Calu3 (cell line): Measurements from ENCODE around the gene LRCOL1. TPM values are rescaled to one million over a fixed set of nuclear protein-coding genes. Genes with fewer than 3 reads are reported as not detected.
A peak's percentile ranks its signal among the peaks of the same experiment; 100 is the strongest.

Experiments used
- BruUV-seq: library from RNA; stranded (reverse); fragments of 400-500 nt; replicated peaks from 2 replicates; lab custom pipeline; 2021; lab: Mats Ljungman, UMichigan
- CTCF ChIA-PET: fragments of 300-600 bp; sonication (Branson Sonifier 250); formaldehyde crosslinking; loops from one replicate; lab custom pipeline; 2022; ENCODE audit warnings: antibody characterized with exemption; lab: Charles Lee
- DNase-seq: peaks from one replicate; pipeline ENCODE4 v3.0.0; 2022
- H3K27ac Mint-ChIP-seq: one replicate; pipeline ENCODE4 v1.8.0; 2022; ENCODE audit warnings: mixed read lengths; ENCODE audit not compliant: unreplicated experiment
- H3K27me3 Mint-ChIP-seq: one replicate; pipeline ENCODE4 v1.8.0; 2022; ENCODE audit warnings: mixed read lengths; ENCODE audit not compliant: unreplicated experiment
- H3K36me3 Mint-ChIP-seq: one replicate; pipeline ENCODE4 v1.8.0; 2022; ENCODE audit warnings: mild to moderate bottlenecking, moderate library complexity, mixed read lengths; ENCODE audit not compliant: insufficient read depth, unreplicated experiment
- H3K4me1 Mint-ChIP-seq: one replicate; pipeline ENCODE4 v1.8.0; 2022; ENCODE audit warnings: mild to moderate bottlenecking, low read depth, mixed read lengths; ENCODE audit not compliant: unreplicated experiment
- H3K4me3 Mint-ChIP-seq: one replicate; pipeline ENCODE4 v1.8.0; 2022; ENCODE audit warnings: mild to moderate bottlenecking, low read depth, moderate library complexity, mixed read lengths; ENCODE audit not compliant: unreplicated experiment
- H3K9me3 Mint-ChIP-seq: one replicate; pipeline ENCODE4 v1.8.0; 2022; ENCODE audit warnings: low read depth, mixed read lengths; ENCODE audit not compliant: unreplicated experiment
- intact Hi-C: fragments of 100-400 bp; cut with micrococcal nuclease; formaldehyde crosslinking; loops from one replicate; pipeline ENCODE4 v1.10.0; 2022; ENCODE audit not compliant: unreplicated experiment
- total RNA-seq: library from RNA; stranded (reverse); gene quantifications from 2 replicates; pipeline ENCODE4 v1.2.3, GENCODE V29; 2022
- TF ChIP-seq, protein P1 (sequence below): fragments of 200-600 bp; IDR thresholded peaks from one replicate; pipeline ENCODE4 v1.8.0; 2022; ENCODE audit warnings: antibody characterized with exemption; ENCODE audit not compliant: unreplicated experiment

LRCOL1 gene
- total RNA-seq, 1 experiment from 2014 or later, result not detected

DNA sequence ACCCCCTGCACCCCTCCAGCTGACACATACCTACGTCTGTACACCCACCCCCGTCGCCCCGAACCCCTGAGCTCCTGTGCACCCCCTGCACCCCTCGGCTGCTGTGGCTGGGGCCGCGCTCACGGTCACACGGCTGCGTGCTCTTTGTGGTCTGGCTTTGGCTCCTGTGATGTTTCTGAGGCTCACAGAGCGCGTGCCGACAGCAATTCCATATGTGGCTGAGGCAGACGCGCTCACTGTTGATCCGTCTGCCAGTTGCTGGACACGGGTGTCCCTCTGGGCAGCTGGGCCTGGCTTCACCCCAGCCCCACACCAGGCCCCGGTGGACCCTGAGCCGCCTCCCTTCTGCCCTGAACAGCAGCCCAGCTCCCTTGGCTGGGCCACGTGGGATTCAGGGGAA lies 46.5 kb downstream of the LRCOL1 start:
- no peak for DNase-seq
- H3K9me3 Mint-ChIP-seq, result no peaks in the 10 kb centered on the region
- no peaks in the 10 kb centered on the region for H3K27me3 Mint-ChIP-seq
- no peak overlapping the region for H3K4me3 Mint-ChIP-seq
- intact Hi-C loops, result loop anchor here (5.0 kb wide), 1 partner anchor 132 kb away; no protein-coding TSS in a partner anchor
- BruUV-seq, result no TSS peak
- H3K27ac Mint-ChIP-seq, result no peak overlapping the region
- H3K4me1 Mint-ChIP-seq, result no peaks in the 10 kb centered on the region
- TF ChIP-seq, protein P1, sequence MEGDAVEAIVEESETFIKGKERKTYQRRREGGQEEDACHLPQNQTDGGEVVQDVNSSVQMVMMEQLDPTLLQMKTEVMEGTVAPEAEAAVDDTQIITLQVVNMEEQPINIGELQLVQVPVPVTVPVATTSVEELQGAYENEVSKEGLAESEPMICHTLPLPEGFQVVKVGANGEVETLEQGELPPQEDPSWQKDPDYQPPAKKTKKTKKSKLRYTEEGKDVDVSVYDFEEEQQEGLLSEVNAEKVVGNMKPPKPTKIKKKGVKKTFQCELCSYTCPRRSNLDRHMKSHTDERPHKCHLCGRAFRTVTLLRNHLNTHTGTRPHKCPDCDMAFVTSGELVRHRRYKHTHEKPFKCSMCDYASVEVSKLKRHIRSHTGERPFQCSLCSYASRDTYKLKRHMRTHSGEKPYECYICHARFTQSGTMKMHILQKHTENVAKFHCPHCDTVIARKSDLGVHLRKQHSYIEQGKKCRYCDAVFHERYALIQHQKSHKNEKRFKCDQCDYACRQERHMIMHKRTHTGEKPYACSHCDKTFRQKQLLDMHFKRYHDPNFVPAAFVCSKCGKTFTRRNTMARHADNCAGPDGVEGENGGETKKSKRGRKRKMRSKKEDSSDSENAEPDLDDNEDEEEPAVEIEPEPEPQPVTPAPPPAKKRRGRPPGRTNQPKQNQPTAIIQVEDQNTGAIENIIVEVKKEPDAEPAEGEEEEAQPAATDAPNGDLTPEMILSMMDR, result no peak
- CTCF ChIA-PET, result interaction anchor here (0.8 kb wide), 1 partner anchor 34 kb away, joined by 4 read pairs; no protein-coding TSS in a partner anchor
- peaks cover 58% of the 10 kb centered on the region for H3K36me3 Mint-ChIP-seq

DNA sequence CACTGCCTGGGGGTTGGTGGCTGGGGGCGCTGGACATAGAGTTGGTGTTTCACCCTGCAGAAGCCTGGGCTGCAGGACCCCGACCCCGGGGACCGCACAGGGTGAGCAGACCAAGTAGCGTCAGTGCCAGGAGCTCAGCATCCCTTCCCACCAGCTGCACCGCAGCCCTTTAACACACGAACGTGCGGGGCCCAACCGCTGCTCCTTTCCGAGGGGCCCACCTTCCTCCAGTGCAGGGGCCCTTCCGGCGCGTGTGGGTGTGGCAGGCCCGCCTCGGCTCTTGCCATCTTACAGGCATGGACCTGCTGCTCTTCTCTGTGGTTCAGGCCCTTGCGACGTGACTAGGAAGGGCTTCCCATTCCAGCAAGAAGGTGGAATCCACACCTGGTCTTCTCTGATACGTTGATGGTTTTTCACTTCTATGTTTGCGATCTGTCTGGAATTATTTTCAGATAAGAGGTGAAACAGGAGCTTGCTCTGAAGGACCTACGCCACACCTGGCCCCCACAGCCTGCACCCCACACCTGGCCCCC lies 47.8 kb downstream of the LRCOL1 start:
- H3K27ac Mint-ChIP-seq, result no peak overlapping the region
- H3K4me3 Mint-ChIP-seq, result no peak overlapping the region
- peaks cover 62% of the 10 kb centered on the region for H3K36me3 Mint-ChIP-seq
- no TSS peak for BruUV-seq
- no peaks in the 10 kb centered on the region for H3K4me1 Mint-ChIP-seq
- CTCF ChIA-PET, result no interaction called here
- TF ChIP-seq, protein P1, result no peak
- H3K9me3 Mint-ChIP-seq, result no peaks in the 10 kb centered on the region
- intact Hi-C loops, result loop anchor here (5.0 kb wide), 1 partner anchor 130 kb away; no protein-coding TSS in a partner anchor
- DNase-seq, result no peak
- no peaks in the 10 kb centered on the region for H3K27me3 Mint-ChIP-seq

DNA sequence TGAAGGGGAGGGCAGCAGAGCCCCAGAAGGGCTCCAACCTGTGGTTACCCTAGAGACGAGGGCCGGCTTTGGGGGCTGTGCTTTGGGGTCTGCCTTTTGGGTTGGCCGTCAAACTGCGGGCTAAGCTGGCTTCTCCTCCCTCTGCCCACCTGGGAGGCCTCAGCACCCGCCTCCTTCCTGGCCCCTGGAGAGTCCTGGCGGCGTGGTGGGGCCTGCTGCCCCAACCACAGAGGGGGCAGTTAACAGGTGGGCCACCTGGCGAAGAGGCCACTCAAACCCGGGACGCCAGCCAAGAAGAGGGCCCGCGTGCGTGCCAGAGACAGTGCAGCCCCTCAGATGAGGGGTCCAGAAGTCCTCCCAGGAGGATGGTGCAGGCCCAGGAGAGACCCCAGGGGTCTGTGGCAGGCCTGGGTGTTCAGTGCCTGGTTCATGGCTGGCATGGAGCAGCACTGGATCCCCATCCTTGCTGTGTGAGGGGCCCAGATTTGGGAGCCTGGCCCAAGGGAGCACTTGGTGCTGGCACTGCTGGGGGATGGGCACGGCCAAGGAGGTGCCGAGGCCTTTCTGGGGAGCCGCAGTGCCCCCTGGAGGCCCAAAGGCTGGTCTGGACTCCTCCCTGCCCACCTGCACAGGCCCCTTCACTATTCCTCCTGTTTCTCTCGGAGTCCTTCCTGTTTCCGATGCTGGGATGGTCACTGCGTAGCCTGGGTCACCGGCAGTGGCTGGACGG lies 48.8 kb downstream of the LRCOL1 start:
- no TSS peak for BruUV-seq
- peak overlapping the region; percentile 48 for H3K27ac Mint-ChIP-seq

More for the DNA sequence above, 48.8 kb downstream of the LRCOL1 start:
- intact Hi-C loops, result loop anchor here (2.0 to 5.0 kb wide), 3 partner anchors 37 to 129 kb away; no protein-coding TSS in a partner anchor
- no peaks in the 10 kb centered on the region for H3K27me3 Mint-ChIP-seq
- CTCF ChIA-PET, result interaction anchor here (0.6 to 1.4 kb wide), 16 partner anchors 7 to 408 kb away, joined by 3 to 9 read pairs (median 4); partner anchors contain the start of gene LRCOL1
- no peaks in the 10 kb centered on the region for H3K9me3 Mint-ChIP-seq
- H3K36me3 Mint-ChIP-seq, result peaks cover 56% of the 10 kb centered on the region
- H3K4me3 Mint-ChIP-seq, result peak overlapping the region; percentile 88
- TF ChIP-seq, protein P1, result peak; percentile 33
- no peaks in the 10 kb centered on the region for H3K4me1 Mint-ChIP-seq
- DNase-seq, result peak; percentile 84
